ENCODE data around the gene VCAN.

GRCh38 chr5:83554133-83554532 is 82.6 kb downstream of the VCAN start:
- TF ChIP-seq CTCF (IDR thresholded peaks at IDR 0.05) (no peak), SIN3A (IDR thresholded peaks at IDR 0.05; ENCODE audit: borderline replicate concordance, insufficient read depth, low read depth, low read length) (no peak), POLR2AphosphoS5 (IDR thresholded peaks at IDR 0.05; ENCODE audit: low read depth, low read length) (no peak)
